MM.1S (cell line): ENCODE measurements around the gene BNIP5.

Experiments
- DNase-seq: peaks from one replicate; pipeline ENCODE4 v3.0.0-alpha.2; 2015
- H2AFZ ChIP-seq: fragments of 300-600 bp; sonication (generic); 2 replicates; pipeline ENCODE4 v1.6.0; 2016; ENCODE audit warnings: antibody characterized with exemption, low read length
- H3F3A ChIP-seq: fragments of 300-600 bp; sonication (generic); 2 replicates; pipeline ENCODE4 v1.6.1; 2016; ENCODE audit warnings: mild to moderate bottlenecking, antibody characterized with exemption, low read length, moderate library complexity, mixed read lengths; ENCODE audit not compliant: insufficient read depth
- H3K27ac ChIP-seq: fragments of 300-600 bp; sonication (generic); 2 replicates; pipeline ENCODE4 v1.5.1; 2016; ENCODE audit warnings: mild to moderate bottlenecking, low read length
- H3K27me3 ChIP-seq: fragments of 300-600 bp; sonication (generic); replicated peaks from 2 replicates; pipeline ENCODE4 v1.6.0; 2016; ENCODE audit warnings: low read length; ENCODE audit not compliant: insufficient read depth
- H3K36me3 ChIP-seq: fragments of 300-600 bp; sonication (generic); replicated peaks from 2 replicates; pipeline ENCODE4 v1.6.1; 2016; ENCODE audit warnings: mild to moderate bottlenecking, low read length, mixed read lengths; ENCODE audit not compliant: insufficient read depth
- H3K4me1 ChIP-seq: fragments of 300-600 bp; sonication (generic); 2 replicates; pipeline ENCODE4 v1.6.1; 2016; ENCODE audit warnings: low read length, mixed read lengths
- H3K4me2 ChIP-seq: fragments of 300-600 bp; sonication (generic); 2 replicates; pipeline ENCODE4 v1.6.0; 2016; ENCODE audit warnings: low read depth, low read length
- H3K4me3 ChIP-seq: fragments of 300-600 bp; sonication (generic); 2 replicates; pipeline ENCODE4 v1.5.1; 2016; ENCODE audit warnings: low read length, mixed read lengths
- H3K79me2 ChIP-seq: fragments of 300-600 bp; sonication (generic); 2 replicates; pipeline ENCODE4 v1.6.1; 2016; ENCODE audit warnings: mixed run types, low read length, mixed read lengths
- H3K9ac ChIP-seq: fragments of 300-600 bp; sonication (generic); 2 replicates; pipeline ENCODE4 v1.6.1; 2016; ENCODE audit warnings: low read length, mixed read lengths
- H3K9me2 ChIP-seq: fragments of 300-600 bp; sonication (generic); replicated peaks from 2 replicates; pipeline ENCODE4 v1.6.1; 2016; ENCODE audit warnings: mild to moderate bottlenecking, low read length, mixed read lengths; ENCODE audit not compliant: insufficient read depth
- H3K9me3 ChIP-seq: fragments of 300-600 bp; sonication (generic); replicated peaks from 2 replicates; pipeline ENCODE4 v1.6.1; 2016; ENCODE audit warnings: mild to moderate bottlenecking, low read length, mixed read lengths; ENCODE audit not compliant: insufficient read depth
- H4K20me1 ChIP-seq: fragments of 300-600 bp; sonication (generic); 2 replicates; pipeline ENCODE4 v1.6.1; 2016; ENCODE audit warnings: mild to moderate bottlenecking, low read length, moderate library complexity, mixed read lengths; ENCODE audit not compliant: insufficient read depth
- CTCF ChIP-seq: fragments of 300-600 bp; sonication (generic); IDR thresholded peaks from 2 replicates; pipeline ENCODE4 v1.5.1; 2016; ENCODE audit warnings: antibody characterized with exemption, low read length, mixed read lengths
- EZH2 ChIP-seq: fragments of 300-600 bp; sonication (generic); optimal IDR thresholded peaks from 2 replicates; pipeline ENCODE3; 2017; ENCODE audit warnings: low read depth, mild to moderate bottlenecking, antibody characterized with exemption, low read length, mixed read lengths
- EZH2phosphoT487 ChIP-seq: fragments of 300-600 bp; sonication (generic); IDR thresholded peaks from 2 replicates; pipeline ENCODE4 v1.6.1; 2018; ENCODE audit warnings: antibody characterized with exemption, low read length

The BNIP5 gene

GRCh38 chr6:36283608-36284007 is 53.1 kb downstream of the BNIP5 start:
- Histone ChIP-seq H3K4me1 (no peaks in the 10 kb centered on the region), H3K27me3 (no peaks in the 10 kb centered on the region), H2AFZ (no peak overlapping the region), H3K9me2 (no peaks in the 10 kb centered on the region), H3F3A (no peaks in the 10 kb centered on the region), H3K27ac (no peak overlapping the region), H3K79me2 (no peaks in the 10 kb centered on the region), H4K20me1 (no peaks in the 10 kb centered on the region), H3K9ac (no peak overlapping the region), H3K9me3 (no peaks in the 10 kb centered on the region), H3K4me2 (no peak overlapping the region), H3K4me3 (no peak overlapping the region), H3K36me3 (no peaks in the 10 kb centered on the region)
- TF ChIP-seq CTCF (no peak), EZH2 (no peak), EZH2phosphoT487 (no peak)
- DNase-seq, result no peak

- H3K4me3 ChIP-seq, result no peak overlapping the region
- H3K27ac ChIP-seq, result no peak overlapping the region
- H3K9me2 ChIP-seq, result no peaks in the 10 kb centered on the region
- H4K20me1 ChIP-seq, result no peaks in the 10 kb centered on the region
- no peaks in the 10 kb centered on the region for H3K79me2 ChIP-seq
- no peaks in the 10 kb centered on the region for H3F3A ChIP-seq
- no peak overlapping the region for H2AFZ ChIP-seq
- H3K4me2 ChIP-seq, result no peak overlapping the region
- DNase-seq, result no peak
- H3K9me3 ChIP-seq, result no peaks in the 10 kb centered on the region
- TF ChIP-seq CTCF, result no peak
- TF ChIP-seq EZH2, result no peak
- TF ChIP-seq EZH2phosphoT487, result no peak
- no peaks in the 10 kb centered on the region for H3K36me3 ChIP-seq
- no peaks in the 10 kb centered on the region for H3K27me3 ChIP-seq
- no peak overlapping the region for H3K9ac ChIP-seq
- no peaks in the 10 kb centered on the region for H3K4me1 ChIP-seq
Measured at GRCh38 chr6:36280983-36281382, 55.7 kb downstream of the BNIP5 start.

GRCh38 chr6:36280467-36280866 is 56.2 kb downstream of the BNIP5 start:
- no peaks in the 10 kb centered on the region for H3K27me3 ChIP-seq
- no peak overlapping the region for H3K4me2 ChIP-seq
- H3K4me3 ChIP-seq, result no peak overlapping the region
- no peaks in the 10 kb centered on the region for H3F3A ChIP-seq
- no peaks in the 10 kb centered on the region for H3K36me3 ChIP-seq
- H3K9me3 ChIP-seq, result no peaks in the 10 kb centered on the region
- TF ChIP-seq EZH2phosphoT487, result no peak
- TF ChIP-seq EZH2, result no peak
- TF ChIP-seq CTCF, result no peak
- no peaks in the 10 kb centered on the region for H3K4me1 ChIP-seq
- H3K27ac ChIP-seq, result no peak overlapping the region
- no peaks in the 10 kb centered on the region for H3K9me2 ChIP-seq
- no peaks in the 10 kb centered on the region for H3K79me2 ChIP-seq
- H4K20me1 ChIP-seq, result no peaks in the 10 kb centered on the region
- H3K9ac ChIP-seq, result no peak overlapping the region
- no peak for DNase-seq
- no peak overlapping the region for H2AFZ ChIP-seq
